Measurements from ENCODE around the gene OGDHL. TPM values are rescaled to one million over a fixed set of nuclear protein-coding genes. Genes with fewer than 3 reads are reported as not detected.
A peak's percentile ranks its signal among the peaks of the same experiment; 100 is the strongest.
"Not testable (repeated sequence)": the region's sequence is repeated elsewhere in the genome, so short reads cannot be mapped to it uniquely, and the experiment has no call there.

The OGDHL gene
- 4.1 TPM for total RNA-seq
- long read RNA-seq, transcript OGDHL-201 (23 exons, 3,704 nt) = major isoform, 5 of 13 reads
- long read RNA-seq, partial matches to known transcripts = 6 of 13 reads
- long read RNA-seq, other reads (novel, unspliced or antisense) = 2 of 13 reads

DNA sequence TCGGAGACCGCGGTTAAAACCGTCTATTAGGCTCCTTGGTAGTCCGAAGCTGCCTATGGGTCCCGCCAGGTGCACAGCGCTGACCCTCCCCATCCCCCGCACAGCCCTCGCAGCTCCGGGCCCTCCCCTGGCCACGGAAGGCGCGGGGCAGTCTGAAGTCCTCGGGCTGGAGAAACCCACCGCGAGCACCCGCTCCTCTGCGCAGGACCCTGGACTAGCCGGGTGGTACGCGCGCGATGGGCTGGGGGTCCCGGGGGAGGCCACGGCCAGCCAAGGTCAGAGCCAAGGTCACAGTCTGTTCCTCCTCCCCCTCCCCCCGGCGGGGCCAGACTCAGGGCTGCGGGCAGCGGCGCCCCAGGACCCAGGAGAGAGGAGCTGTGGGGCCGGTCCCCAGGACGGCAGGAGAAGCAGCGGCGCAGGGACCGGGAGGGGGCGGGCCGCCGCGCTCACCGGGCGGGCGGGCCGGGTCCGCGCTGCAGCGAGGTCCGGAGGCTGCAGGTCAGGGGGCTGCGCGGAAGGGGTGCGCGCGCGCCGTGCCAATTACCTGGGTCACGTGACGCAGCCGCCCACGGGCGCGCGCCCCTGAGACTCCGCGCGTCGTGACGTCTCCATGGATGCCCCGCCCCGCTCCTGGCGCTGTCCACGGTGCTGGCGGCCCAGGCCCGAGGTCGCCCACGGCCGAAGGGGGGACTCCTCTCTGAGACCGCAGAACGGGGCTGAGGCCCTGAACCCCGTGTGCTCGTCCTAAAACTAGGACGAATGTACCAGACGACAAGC, at the start of gene OGDHL:
TSS of gene OGDHL (minus strand) at position 535 of the 777 bp plus-strand sequence. CDS start 3,731 bp downstream, outside the sequence.
- DNase-seq = peak; percentile 79
- intact Hi-C loops (cut with micrococcal nuclease) = no loop called here

DNA sequence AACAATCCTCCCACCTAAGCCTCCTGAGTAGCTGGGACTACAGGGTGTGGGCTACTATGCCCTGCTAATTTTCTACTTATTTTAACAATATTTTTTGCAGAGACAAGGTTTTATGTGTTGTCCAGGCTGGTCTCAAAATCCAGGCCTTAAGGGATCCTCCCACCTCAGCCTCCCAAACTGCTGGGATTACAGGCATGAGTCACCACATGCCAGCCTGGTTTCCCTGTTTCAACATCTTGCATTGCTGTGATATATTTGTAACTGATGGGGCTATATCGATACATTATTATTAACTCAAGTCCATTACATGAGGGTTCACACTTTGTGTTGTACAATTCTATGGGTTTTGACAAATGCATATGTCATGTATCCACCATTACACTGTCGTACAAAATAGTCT, 41.9 kb upstream of the OGDHL start:
- DNase-seq = no peak
- intact Hi-C loops (cut with micrococcal nuclease) = no loop called here
- no peak for ATAC-seq

More for the DNA sequence above, at the start of gene OGDHL:
- ATAC-seq = peak; percentile 94

GRCh38 chr10:49798275-49798674, 36.2 kb upstream of the OGDHL start:
- DNase-seq (no peak), ATAC-seq (no peak)
- intact Hi-C loops (cut with micrococcal nuclease) = no loop called here

DNA sequence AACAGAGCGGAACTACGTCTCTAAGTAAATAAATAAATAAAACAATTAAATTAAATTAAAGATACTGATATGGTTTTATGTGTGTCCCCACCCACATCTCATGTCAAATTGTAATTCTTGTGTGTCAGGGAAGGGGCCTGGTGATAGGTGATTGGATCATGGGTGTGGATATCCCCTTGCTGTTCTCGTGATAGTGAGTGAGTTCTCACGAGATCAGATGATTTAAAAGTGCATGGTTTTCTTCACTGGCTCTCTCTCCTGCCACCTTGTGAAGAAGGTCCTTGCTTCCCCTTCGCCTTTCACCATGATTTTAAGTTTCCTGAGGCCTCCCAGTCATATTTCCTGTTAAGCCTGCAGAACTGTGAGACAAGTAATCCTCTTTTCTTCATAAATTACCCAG, 29.0 kb upstream of the OGDHL start:
- intact Hi-C loops (cut with micrococcal nuclease) = no loop called here
- DNase-seq (no peak), ATAC-seq (no peak)

DNA sequence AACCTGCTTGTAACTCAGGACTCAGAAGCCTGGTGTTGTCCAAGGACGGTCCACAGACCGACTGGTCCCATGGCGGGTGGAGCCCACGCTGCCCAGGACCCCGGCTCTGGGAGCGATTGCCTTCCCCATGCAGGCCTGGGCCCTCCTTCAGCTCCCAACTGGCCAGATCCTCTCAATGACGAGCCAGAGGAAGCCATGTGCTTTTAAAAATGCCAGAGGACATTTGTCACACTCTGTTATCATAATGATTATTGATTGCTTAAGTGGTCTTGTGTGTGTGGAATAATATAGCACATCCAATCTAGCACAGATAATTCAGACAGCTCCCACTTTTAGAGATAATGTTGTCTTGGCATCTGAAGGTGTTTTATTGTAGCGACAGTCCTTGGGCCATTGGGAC, 22.6 kb upstream of the OGDHL start:
- ATAC-seq = peak; percentile 20
- DNase-seq = no peak
- intact Hi-C loops (cut with micrococcal nuclease) = no loop called here

GRCh38 chr10:49783645-49784044, 21.5 kb upstream of the OGDHL start:
- ATAC-seq = no peak
- intact Hi-C loops (cut with micrococcal nuclease) = no loop called here

GRCh38 chr10:49781247-49781646, 19.1 kb upstream of the OGDHL start:
- intact Hi-C loops (cut with micrococcal nuclease) = no loop called here
- no peak for ATAC-seq
- DNase-seq = no peak

More at GRCh38 chr10:49783645-49784044, 21.5 kb upstream of the OGDHL start:
- DNase-seq = no peak

DNA sequence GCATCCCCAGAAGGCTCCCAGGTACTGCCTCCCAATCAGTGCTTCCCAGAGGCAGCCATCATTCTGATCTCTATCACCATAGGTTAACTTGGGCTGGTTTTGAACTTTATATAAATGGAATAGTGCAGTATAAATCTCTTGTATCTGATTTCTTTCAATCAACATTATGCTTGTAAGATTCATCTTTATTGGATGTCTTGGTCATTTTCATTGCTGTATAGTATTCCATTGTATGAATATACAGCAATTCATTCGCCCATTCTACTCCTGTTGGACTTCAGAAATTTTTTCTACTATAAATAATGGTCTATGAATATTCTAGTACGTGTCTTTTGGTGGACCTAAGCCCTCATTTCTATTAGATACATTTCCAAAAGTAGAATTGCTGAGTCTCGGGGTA, 16.1 kb upstream of the OGDHL start:
- DNase-seq (no peak), ATAC-seq (no peak)
- intact Hi-C loops (cut with micrococcal nuclease) = no loop called here

DNA sequence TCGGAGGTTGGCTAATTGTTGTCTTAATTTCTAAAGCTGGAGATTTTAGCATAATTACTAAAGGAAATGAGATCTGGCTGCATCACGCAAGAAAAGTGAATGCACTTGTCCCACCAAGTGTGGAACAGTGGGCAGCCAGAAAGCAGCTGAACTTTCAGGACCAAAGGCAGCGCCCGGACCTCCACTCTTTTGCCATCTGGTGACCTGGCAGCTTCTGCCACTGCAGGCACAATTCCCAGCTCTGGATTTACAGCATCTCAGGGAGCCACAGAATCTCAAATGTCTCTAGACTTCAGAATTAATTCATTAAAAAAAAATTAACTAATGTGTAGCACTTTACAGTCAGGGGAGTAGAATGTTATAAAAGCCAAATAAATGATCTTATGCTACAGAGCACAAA, 14.7 kb upstream of the OGDHL start:
- no peak for ATAC-seq
- DNase-seq = no peak
- intact Hi-C loops (cut with micrococcal nuclease) = no loop called here

DNA sequence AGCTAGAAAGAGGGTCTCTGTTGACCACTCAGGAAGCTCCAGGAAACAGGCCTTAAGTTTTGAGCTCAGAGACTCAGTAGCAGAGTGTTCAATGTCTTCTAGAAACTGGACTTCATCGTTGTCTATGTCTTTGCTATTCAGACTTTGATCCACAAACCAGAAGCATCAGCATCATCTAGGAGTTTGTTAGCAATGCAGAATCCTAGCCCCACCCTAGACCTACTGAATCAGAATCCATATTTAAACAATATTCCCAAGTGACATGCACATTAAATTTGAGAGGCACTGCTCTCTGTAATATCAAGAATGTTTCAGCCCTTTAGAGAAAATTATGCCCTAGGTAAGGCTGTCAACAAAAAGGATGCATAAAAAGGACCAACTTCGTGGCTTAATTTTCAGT, 12.9 kb upstream of the OGDHL start:
- ATAC-seq (no peak), DNase-seq (no peak)
- intact Hi-C loops (cut with micrococcal nuclease) = no loop called here

GRCh38 chr10:49772944-49773343, 10.8 kb upstream of the OGDHL start:
- not testable (repeated sequence) for ATAC-seq

DNA sequence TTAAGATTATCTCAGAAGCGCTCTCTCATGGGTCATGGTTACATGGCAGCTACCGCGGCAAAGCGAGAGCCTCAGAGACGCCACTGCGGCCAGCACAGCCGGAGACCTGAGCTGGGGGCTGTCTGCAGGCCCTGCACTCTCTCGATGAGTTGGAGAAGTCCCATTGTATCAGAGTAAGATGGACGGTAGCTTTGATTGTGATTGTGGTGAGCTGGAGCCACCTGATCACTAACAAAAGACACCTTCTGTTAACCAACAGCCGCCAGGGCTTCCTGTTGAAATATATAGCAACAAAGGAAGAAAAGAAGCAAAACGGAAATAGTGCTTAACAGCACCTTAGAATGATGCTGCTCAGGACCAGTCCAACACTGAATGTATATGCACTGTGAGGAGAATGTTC, 8.9 kb upstream of the OGDHL start:
- DNase-seq; ATAC-seq; intact Hi-C loops (cut with micrococcal nuclease): not testable (repeated sequence)

More at GRCh38 chr10:49772944-49773343, 10.8 kb upstream of the OGDHL start:
- DNase-seq; intact Hi-C loops (cut with micrococcal nuclease): not testable (repeated sequence)

DNA sequence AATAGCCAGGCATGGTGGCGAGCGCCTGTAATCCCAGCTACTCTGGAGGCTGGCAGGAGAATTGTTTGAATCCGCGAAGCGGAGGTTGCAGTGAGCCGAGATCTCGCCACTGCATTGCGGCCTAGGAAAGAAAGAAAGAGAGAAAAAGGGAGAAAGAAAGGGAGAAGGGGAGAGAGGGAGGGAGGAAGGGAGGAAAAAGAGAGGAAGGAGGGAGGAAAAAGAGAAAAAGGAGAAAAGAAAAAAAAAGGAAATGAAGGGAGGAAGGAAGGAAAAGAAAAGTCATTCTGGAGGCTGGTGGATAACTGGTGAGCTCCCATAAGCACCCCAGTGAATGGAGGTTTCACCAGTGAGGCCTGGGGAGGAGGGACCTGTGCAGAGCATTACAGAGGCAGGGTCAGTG, 7.6 kb upstream of the OGDHL start:
- ATAC-seq (no peak), DNase-seq (no peak)
- intact Hi-C loops (cut with micrococcal nuclease) = no loop called here

DNA sequence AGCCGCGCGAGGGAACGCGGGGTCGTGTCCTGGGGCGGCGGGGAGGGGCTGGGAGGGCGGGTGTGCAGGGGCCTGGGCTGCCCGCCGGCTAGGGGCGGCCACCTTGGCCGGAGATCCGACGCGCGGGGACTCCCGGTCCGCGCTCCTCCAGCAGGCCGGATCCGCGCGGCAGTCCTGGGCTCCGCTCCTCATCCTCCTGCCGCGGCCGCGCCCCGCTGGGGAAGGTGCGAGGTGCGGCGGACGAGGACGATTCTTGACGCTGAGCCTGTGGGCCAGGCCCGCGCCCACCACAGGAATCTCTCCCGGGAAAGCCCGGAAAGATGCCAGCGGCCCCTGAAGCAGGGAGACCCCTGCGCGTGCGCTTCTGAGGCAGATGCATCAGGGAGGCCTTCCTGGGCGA, 6.6 kb upstream of the OGDHL start:
- ATAC-seq = no peak
- no peak for DNase-seq
- intact Hi-C loops (cut with micrococcal nuclease) = no loop called here

DNA sequence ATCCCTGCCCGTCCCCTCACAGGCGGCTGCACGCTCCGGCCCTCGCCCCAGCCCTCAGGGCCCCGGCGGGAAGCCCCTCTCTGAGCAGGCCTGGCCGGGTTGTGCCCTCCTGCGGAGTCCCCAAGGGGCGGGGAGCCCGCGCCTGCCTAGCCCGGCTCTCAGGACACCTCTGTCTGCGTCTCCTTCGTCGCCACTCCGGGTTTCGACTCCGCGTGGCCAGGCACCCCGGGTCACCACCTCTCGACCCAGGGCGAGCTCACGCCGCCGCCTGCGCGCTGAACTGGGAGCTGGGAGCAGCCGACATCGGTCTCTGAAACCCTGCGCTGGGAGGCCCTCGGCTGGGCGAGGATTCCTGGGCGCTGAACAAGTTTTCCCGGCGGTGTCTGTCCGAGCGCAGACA, 6.2 kb upstream of the OGDHL start:
- no peak for DNase-seq
- ATAC-seq = no peak
- intact Hi-C loops (cut with micrococcal nuclease) = no loop called here

DNA sequence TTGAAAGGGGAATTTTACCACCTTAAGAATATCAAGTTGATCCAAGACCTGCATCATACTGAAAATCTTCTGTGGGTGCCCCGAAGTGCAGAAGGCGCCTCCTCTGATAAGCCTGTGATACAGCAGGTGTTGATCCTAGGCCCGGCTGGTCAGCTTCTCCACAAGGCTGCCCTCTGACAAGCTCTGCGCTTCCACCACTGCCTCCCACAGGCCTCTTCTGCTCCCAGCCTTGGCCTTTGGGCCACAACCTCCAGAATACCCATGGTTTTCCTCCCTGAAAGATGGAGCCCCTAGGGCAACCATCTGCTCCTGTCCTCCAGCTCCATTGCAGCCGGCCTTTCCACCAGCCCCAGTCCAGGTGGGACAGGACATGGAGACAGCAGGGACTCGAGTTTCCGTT, 5.6 kb upstream of the OGDHL start:
- intact Hi-C loops (cut with micrococcal nuclease) = no loop called here
- DNase-seq = no peak
- no peak for ATAC-seq

GRCh38 chr10:49766484-49766883, 4.4 kb upstream of the OGDHL start:
- ATAC-seq (no peak), DNase-seq (no peak)
- intact Hi-C loops (cut with micrococcal nuclease) = no loop called here

DNA sequence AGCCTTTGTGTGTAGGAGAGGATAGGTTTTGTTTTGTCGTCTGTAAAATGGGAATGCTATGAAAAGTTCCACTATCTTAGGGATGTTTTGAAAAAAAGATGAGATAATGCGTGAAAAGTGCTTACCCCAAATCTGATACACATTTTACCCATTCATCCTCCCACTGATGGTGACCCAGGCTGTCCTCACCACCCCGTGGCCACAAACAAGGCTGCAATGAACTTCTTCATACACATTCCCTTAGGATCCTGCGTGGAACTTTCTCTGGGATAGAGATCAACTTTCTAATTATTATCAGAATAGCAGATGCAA, 399 bp upstream of the OGDHL start:
- no peak for DNase-seq
- intact Hi-C loops (cut with micrococcal nuclease) = no loop called here
- no peak for ATAC-seq

- ATAC-seq (no peak), DNase-seq (no peak)
- intact Hi-C loops (cut with micrococcal nuclease) = no loop called here
These were observed 828 bp downstream of the OGDHL start for GRCh38 chr10:49761201-49761788.

- DNase-seq = no peak
- ATAC-seq = no peak
- intact Hi-C loops (cut with micrococcal nuclease) = no loop called here
These were observed 1.3 kb downstream of the OGDHL start for GRCh38 chr10:49760789-49761188.

All from left ventricle myocardium superior (tissue), 1 donor.